Hypothalamus (tissue), 51 donors: ENCODE measurements around the gene NR2E1.

Experiments
- DNase-seq, 51 donors: peaks; one replicate each; lab custom pipeline; 2025; lab: John Stamatoyannopoulos, UW

NR2E1 gene

GRCh38 chr6:108203189-108204112, 37.6 kb downstream of the NR2E1 start:
- DNase-seq = no peak

DNA sequence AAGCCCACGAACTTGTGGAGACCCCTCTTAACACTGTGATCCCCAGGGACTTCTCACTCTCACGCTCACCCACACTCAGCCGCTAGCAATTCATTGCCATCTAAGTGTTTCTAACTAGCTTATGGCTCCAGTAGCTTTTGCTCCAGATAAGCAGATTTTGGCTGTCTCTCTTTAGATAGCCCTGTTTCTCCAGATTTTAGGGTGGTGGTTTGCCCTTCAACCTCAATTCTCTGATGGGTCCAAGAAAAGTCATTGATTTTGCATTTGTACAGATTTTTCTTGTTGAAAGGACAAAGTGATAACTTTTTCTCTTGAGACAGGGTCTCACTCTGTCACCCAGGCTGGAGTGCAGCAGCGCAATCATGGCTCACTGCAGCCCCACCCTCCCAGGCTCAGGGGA, 41.2 kb downstream of the NR2E1 start:
- no peak for DNase-seq

GRCh38 chr6:108209738-108210137, 43.9 kb downstream of the NR2E1 start:
- DNase-seq = no peak

GRCh38 chr6:108210556-108210955, 44.7 kb downstream of the NR2E1 start:
- DNase-seq = no peak

DNA sequence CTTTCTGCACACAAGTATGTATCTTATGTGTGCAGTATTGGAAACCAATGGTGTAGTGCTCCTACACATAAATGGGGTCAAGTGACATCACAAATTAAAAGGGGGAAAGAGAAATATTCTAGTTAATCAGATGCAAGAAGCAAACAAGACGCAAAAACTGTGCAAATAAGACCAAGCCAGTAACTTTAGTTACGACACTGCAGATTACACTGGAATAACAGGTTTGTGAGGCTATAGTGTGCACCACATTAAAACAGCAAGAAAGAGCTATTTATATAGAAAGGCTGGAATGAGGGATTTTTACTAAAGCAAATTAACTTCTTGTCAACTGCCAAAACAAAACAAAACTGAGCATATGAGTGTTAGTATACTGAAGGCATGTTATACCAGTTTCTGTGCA, 45.8 kb downstream of the NR2E1 start:
- no peak for DNase-seq

DNA sequence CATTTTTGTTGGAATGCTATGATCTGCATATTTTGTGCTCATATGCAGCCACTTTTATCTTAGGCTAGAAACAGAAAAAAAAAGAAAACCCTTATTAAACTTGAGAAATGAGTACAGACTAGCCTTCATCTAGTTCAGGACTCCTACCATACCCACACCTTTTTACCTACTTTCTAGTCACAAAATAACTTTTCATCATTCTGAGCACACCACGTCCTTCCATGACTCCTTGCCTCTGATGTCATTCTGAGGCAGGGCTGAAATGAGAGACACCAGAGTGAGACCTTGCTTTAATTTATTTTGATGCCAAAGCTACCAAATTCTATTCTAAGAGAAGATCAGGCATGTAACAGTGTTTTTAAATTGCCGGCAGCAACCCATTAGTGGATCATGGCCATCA, 56.2 kb downstream of the NR2E1 start:
- DNase-seq = no peak

- no peak for DNase-seq
Measured at GRCh38 chr6:108222504-108222903, 56.7 kb downstream of the NR2E1 start.

DNA sequence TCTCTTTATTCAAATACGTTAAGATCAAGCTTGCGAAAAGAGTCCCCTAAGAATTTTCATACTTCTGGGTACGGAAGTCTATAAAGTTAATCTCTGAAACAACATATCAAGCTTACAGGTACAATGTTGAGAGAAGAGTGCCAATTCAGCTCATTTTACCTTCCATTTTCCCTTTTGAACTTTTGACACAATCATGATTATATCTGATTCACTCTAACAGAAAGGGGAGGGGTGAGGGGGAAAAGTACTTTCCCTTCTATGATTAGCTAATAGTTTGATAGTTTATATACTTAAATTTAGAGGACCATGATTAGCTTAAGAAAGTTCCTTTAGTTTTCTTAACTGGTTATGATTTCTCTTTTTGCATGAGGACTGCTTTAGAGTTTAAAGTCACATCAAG, 61.5 kb downstream of the NR2E1 start:
- no peak for DNase-seq

DNA sequence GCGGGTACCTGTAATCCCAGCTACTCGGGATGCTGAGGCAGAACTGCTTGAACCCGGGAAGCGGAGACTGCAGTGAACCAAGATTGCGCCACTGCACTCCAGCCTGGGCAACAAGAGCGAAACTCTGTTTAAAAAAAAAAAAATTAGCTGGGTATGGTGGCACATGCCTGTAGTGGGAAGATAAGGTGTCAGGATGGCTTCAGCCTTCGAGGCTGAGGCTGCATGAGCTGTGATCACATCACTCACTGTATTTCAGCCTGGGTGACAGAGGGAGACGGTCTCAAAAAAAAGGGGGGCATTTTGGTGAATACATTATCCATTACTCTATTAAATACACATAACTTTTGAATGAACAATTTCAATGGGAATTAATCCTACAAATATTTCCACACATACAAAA, 62.6 kb downstream of the NR2E1 start:
- no peak for DNase-seq

GRCh38 chr6:108235127-108235526, 69.3 kb downstream of the NR2E1 start:
- no peak for DNase-seq

GRCh38 chr6:108236791-108237190, 71.0 kb downstream of the NR2E1 start:
- DNase-seq = no peak

GRCh38 chr6:108238322-108238721, 72.5 kb downstream of the NR2E1 start:
- DNase-seq = no peak
